ENCODE results near the gene SLC25A42.
"Not testable (repeated sequence)": the region's sequence is repeated elsewhere in the genome, so short reads cannot be mapped to it uniquely, and the experiment has no call there.

Gene SLC25A42

GRCh38 chr19:19133985-19134384 is 70.2 kb downstream of the SLC25A42 start:
- no peak for TF ChIP-seq CTCF (IDR thresholded peaks at IDR 0.05; ENCODE audit: low read depth, low read length)
- no peaks in the 10 kb centered on the region; the same call in 1 of the 2 replicates for H3K36me3 ChIP-seq
- H3K4me1 ChIP-seq, result 0 out of 2 replicates have a peak, but pooled peaks cover 3% of the 10 kb centered on the region
- DNase-seq, result no peak
- no peaks in the 10 kb centered on the region; the same call in 1 of the 2 replicates for H3K9me3 ChIP-seq
- H3K4me3 ChIP-seq (ENCODE audit: low read depth, low read length), result no peak overlapping the region
- no peaks in the 10 kb centered on the region for H3K27me3 ChIP-seq

GRCh38 chr19:19134687-19135158 is 70.9 kb downstream of the SLC25A42 start:
- DNase-seq, result no peak
- H3K27me3 ChIP-seq, result no peaks in the 10 kb centered on the region
- no peaks in the 10 kb centered on the region; the same call in 1 of the 2 replicates for H3K36me3 ChIP-seq
- H3K4me1 ChIP-seq, result 0 out of 2 replicates have a peak, but pooled peaks cover 3% of the 10 kb centered on the region
- no peak overlapping the region for H3K4me3 ChIP-seq (ENCODE audit: low read depth, low read length)
- no peaks in the 10 kb centered on the region; the same call in 1 of the 2 replicates for H3K9me3 ChIP-seq
- no peak for TF ChIP-seq CTCF (IDR thresholded peaks at IDR 0.05; ENCODE audit: low read depth, low read length)

- not testable (repeated sequence) for H3K9me3 ChIP-seq; DNase-seq; H3K36me3 ChIP-seq; H3K27me3 ChIP-seq; H3K4me1 ChIP-seq; H3K4me3 ChIP-seq (ENCODE audit: low read depth, low read length)
These were observed 71.9 kb downstream of the SLC25A42 start for GRCh38 chr19:19135713-19136112.

GRCh38 chr19:19137556-19138108 is 73.8 kb downstream of the SLC25A42 start:
- peak overlapping the region; percentile 67 for H3K4me3 ChIP-seq (ENCODE audit: low read depth, low read length)
- no peak for DNase-seq
- H3K27me3 ChIP-seq, result no peaks in the 10 kb centered on the region
- H3K36me3 ChIP-seq, result no peaks in the 10 kb centered on the region
- H3K4me1 ChIP-seq, result 0 out of 2 replicates have a peak, but pooled peaks cover 3% of the 10 kb centered on the region
- H3K9me3 ChIP-seq, result no peaks in the 10 kb centered on the region
- TF ChIP-seq CTCF (IDR thresholded peaks at IDR 0.05; ENCODE audit: low read depth, low read length), result no peak

GRCh38 chr19:19138109-19138981 is 74.6 kb downstream of the SLC25A42 start, which contains the start of gene TMEM161A:
TSS of gene TMEM161A (minus strand) at chr19:19138478. CDS start at chr19:19138428, 50 bp downstream.
- peak within 1 kb of the TSS; percentile 67 for H3K4me3 ChIP-seq (ENCODE audit: low read depth, low read length)
- DNase-seq, result peak; percentile 97
- no peak for TF ChIP-seq CTCF (IDR thresholded peaks at IDR 0.05; ENCODE audit: low read depth, low read length)
- H3K36me3 ChIP-seq, result no peaks in the 10 kb centered on the region
- 0 out of 2 replicates have a peak, but pooled peaks cover 3% of the 10 kb centered on the region for H3K4me1 ChIP-seq
- no peaks in the 10 kb centered on the region for H3K9me3 ChIP-seq
- H3K27me3 ChIP-seq, result no peaks in the 10 kb centered on the region

- H3K27me3 ChIP-seq, result no peaks in the 10 kb centered on the region
- H3K9me3 ChIP-seq, result no peaks in the 10 kb centered on the region
- TF ChIP-seq CTCF (IDR thresholded peaks at IDR 0.05; ENCODE audit: low read depth, low read length), result no peak
- H3K4me1 ChIP-seq, result 0 out of 2 replicates have a peak, but pooled peaks cover 3% of the 10 kb centered on the region
- DNase-seq, result no peak
- H3K36me3 ChIP-seq, result no peaks in the 10 kb centered on the region
- no peak overlapping the region for H3K4me3 ChIP-seq (ENCODE audit: low read depth, low read length)
These were observed 76.1 kb downstream of the SLC25A42 start for GRCh38 chr19:19139876-19140229.
